WTC11 (cell line): Measurements from ENCODE around the gene PTPRG. TPM values are rescaled to one million over a fixed set of nuclear protein-coding genes. Genes with fewer than 3 reads are reported as not detected.

Experiments
- ATAC-seq: fragments of 200-7000 bp; cut with Tn5 transposase; 2 replicates; pipeline ENCODE4 v1.10.0; 2021; ENCODE audit warnings: mild to moderate bottlenecking, moderate library complexity
- CTCF ChIA-PET: fragments of 300-600 bp; sonication (Branson Sonifier 250); formaldehyde crosslinking; loops from one replicate; lab custom pipeline; 2021; ENCODE audit warnings: antibody characterized with exemption; lab: Charles Lee
- POLR2A ChIA-PET: fragments of 350-600 bp; sonication (Branson Sonifier 250); formaldehyde crosslinking; loops from one replicate; lab custom pipeline; 2021; ENCODE audit warnings: antibody characterized with exemption; lab: Charles Lee
- DNase-seq: peaks from one replicate; pipeline ENCODE4 v3.0.0; 2021; ENCODE audit warnings: low spot score
- H3K27ac Mint-ChIP-seq: 2 replicates; pipeline ENCODE4 v1.8.0; 2021; ENCODE audit warnings: mixed read lengths
- H3K27me3 Mint-ChIP-seq: 2 replicates; pipeline ENCODE4 v1.8.0; 2021; ENCODE audit warnings: low read depth, mild to moderate bottlenecking, moderate library complexity, mixed read lengths
- H3K36me3 Mint-ChIP-seq: 2 replicates; pipeline ENCODE4 v1.8.0; 2021; ENCODE audit warnings: mixed read lengths
- H3K4me1 Mint-ChIP-seq: 2 replicates; pipeline ENCODE4 v1.8.0; 2022; ENCODE audit warnings: mixed read lengths
- H3K4me3 Mint-ChIP-seq: 2 replicates; pipeline ENCODE4 v1.8.0; 2021; ENCODE audit warnings: mild to moderate bottlenecking, moderate library complexity, mixed read lengths
- H3K9me3 Mint-ChIP-seq: 2 replicates; pipeline ENCODE4 v1.8.0; 2021; ENCODE audit warnings: mixed read lengths
- ARID4B ChIP-seq: sonication (generic); formaldehyde crosslinking; IDR thresholded peaks from 2 replicates; pipeline ENCODE4 v1.8.0; 2023; ENCODE audit warnings: missing genetic modification reagents, mild to moderate bottlenecking, borderline replicate concordance
- ATF1 ChIP-seq: sonication (generic); formaldehyde crosslinking; IDR thresholded peaks from 2 replicates; pipeline ENCODE4 v1.8.1; 2023; ENCODE audit warnings: mild to moderate bottlenecking, moderate library complexity, missing genetic modification reagents
- ETV6 ChIP-seq: sonication (generic); formaldehyde crosslinking; IDR thresholded peaks from 2 replicates; pipeline ENCODE4 v1.8.1; 2022; ENCODE audit warnings: mild to moderate bottlenecking, missing genetic modification reagents
- MXD4 ChIP-seq: fragments of 250-450 bp; sonication (Bioruptor Pico); IDR thresholded peaks from 2 replicates; pipeline ENCODE4 v1.8.0; 2021; ENCODE audit warnings: mild to moderate bottlenecking, moderate library complexity, borderline replicate concordance
- MYBL2 ChIP-seq: sonication (generic); formaldehyde crosslinking; IDR thresholded peaks from 2 replicates; pipeline ENCODE4 v1.8.1; 2023; ENCODE audit warnings: mild to moderate bottlenecking, moderate library complexity, missing genetic modification reagents
- NFATC4 ChIP-seq: fragments of 250-450 bp; sonication (Bioruptor Pico); IDR thresholded peaks from 2 replicates; pipeline ENCODE4 v1.9.0; 2021; ENCODE audit warnings: mild to moderate bottlenecking
- PRDM15 ChIP-seq: sonication (generic); formaldehyde crosslinking; IDR thresholded peaks from 2 replicates; pipeline ENCODE4 v1.8.0; 2022; ENCODE audit warnings: missing genetic modification reagents
- SMAD4 ChIP-seq: sonication (generic); formaldehyde crosslinking; IDR thresholded peaks from 2 replicates; pipeline ENCODE4 v1.8.0; 2022; ENCODE audit warnings: mild to moderate bottlenecking, missing genetic modification reagents
- ZNF121 ChIP-seq: sonication (generic); formaldehyde crosslinking; IDR thresholded peaks from 2 replicates; pipeline ENCODE4 v1.8.0; 2023; ENCODE audit warnings: missing genetic modification reagents
- ZNF138 ChIP-seq: sonication (generic); formaldehyde crosslinking; conservative IDR thresholded peaks from 2 replicates; pipeline ENCODE4 v1.8.1; 2022; ENCODE audit warnings: mild to moderate bottlenecking, moderate library complexity, missing genetic modification reagents
- ZNF317 ChIP-seq: sonication (generic); formaldehyde crosslinking; IDR thresholded peaks from 2 replicates; pipeline ENCODE4 v1.8.1; 2023; ENCODE audit warnings: low read depth, mild to moderate bottlenecking, moderate library complexity, missing genetic modification reagents, borderline replicate concordance
- ZNF512 ChIP-seq: sonication (generic); formaldehyde crosslinking; IDR thresholded peaks from 2 replicates; pipeline ENCODE4 v1.8.1; 2022; ENCODE audit warnings: missing genetic modification reagents, borderline replicate concordance
- total RNA-seq: library from RNA; stranded (reverse); gene quantifications from 3 replicates; pipeline ENCODE4 v1.2.3, GENCODE V29; 2021
- TF ChIP-seq, protein P1 (sequence below): sonication (generic); formaldehyde crosslinking; IDR thresholded peaks from 2 replicates; pipeline ENCODE4 v1.8.0; 2023; ENCODE audit warnings: missing genetic modification reagents

PTPRG gene
- total RNA-seq, 1 experiment from 2014 or later, result 106 TPM

DNA sequence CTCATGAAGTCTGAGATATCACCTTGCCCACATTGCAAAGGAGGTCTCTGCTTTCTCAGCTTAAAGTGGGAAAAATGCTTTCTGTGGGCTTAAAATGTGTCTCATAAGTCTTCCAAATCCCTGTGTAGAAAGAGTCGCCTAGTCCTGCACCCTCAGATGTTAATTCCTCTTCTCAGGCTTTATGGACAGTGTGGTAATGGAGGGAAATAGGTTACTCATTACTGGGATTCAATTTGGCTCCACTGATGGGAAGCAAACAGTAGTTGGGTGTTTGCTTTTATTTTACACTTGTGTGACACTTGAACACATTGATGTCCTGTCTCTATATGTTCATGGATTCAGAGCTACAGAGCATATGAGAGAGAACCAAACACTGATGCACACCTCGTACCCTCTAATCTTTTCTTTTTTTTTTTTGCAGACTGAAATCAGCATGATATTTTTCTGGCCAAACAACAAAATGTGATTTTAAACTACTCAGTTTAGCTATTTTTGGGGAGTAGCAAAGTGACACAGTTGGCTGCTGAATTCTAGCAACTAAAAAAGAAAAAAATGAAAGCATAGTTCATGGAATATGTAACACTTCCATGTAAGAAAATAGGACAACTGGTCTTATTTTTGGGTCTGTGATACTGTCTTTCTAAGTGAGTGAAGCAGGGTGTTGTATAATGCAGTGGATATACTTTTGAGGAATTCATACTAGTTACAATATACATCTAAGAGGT, 8.6 kb downstream of the PTPRG start (continued):
- TF ChIP-seq ZNF512 (CRISPR knock-in tag) (no peak), PRDM15 (CRISPR knock-in tag) (no peak)

GRCh38 chr3:61570813-61571212, 9.4 kb downstream of the PTPRG start:
- no peak for ATAC-seq
- H3K36me3 Mint-ChIP-seq, result peaks cover 24% of the 10 kb centered on the region
- H3K9me3 Mint-ChIP-seq, result peaks cover 14% of the 10 kb centered on the region
- H3K4me1 Mint-ChIP-seq, result peaks cover 89% of the 10 kb centered on the region
- H3K27me3 Mint-ChIP-seq, result no peaks in the 10 kb centered on the region
- CTCF ChIA-PET, result interaction anchor here (1.8 kb wide), 1 partner anchor 366 kb away, joined by 7 read pairs; no protein-coding TSS in a partner anchor
- TF ChIP-seq PRDM15 (CRISPR knock-in tag) (no peak), MXD4 (CRISPR knock-in tag) (no peak), NFATC4 (no peak), ATF1 (no peak), ZNF121 (CRISPR knock-in tag) (no peak), SMAD4 (CRISPR knock-in tag) (no peak), ETV6 (CRISPR knock-in tag) (no peak), ZNF138 (CRISPR knock-in tag) (no peak), ZNF317 (CRISPR knock-in tag) (no peak), ARID4B (CRISPR knock-in tag) (no peak), MYBL2 (CRISPR knock-in tag) (no peak)
- TF ChIP-seq, protein P1, sequence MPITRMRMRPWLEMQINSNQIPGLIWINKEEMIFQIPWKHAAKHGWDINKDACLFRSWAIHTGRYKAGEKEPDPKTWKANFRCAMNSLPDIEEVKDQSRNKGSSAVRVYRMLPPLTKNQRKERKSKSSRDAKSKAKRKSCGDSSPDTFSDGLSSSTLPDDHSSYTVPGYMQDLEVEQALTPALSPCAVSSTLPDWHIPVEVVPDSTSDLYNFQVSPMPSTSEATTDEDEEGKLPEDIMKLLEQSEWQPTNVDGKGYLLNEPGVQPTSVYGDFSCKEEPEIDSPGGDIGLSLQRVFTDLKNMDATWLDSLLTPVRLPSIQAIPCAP (CRISPR knock-in tag), result no peak
- TF ChIP-seq, all 79 proteins: peak for 0
- DNase-seq, result no peak
- POLR2A ChIA-PET, result interaction anchor here (0.7 kb wide), 1 partner anchor 34 kb away, joined by 3 read pairs; no protein-coding TSS in a partner anchor
- Mint-ChIP-seq H3K27ac (no peak overlapping the region), H3K4me3 (no peak overlapping the region)
